ENCODE data around the gene AP1G2. TPM values are rescaled to one million over a fixed set of nuclear protein-coding genes. Genes with fewer than 3 reads are reported as not detected.
A peak's percentile ranks its signal among the peaks of the same experiment; 100 is the strongest.

AP1G2 gene
- total and polyA plus RNA-seq, 2 of the 13 experiments (the other 11 are each of a cell fraction or from before 2014, with no cell fraction given), result 96.9 to 611 TPM

GRCh38 chr14:23556700-23557440 lies 10.7 kb downstream of the AP1G2 start (continued):
- TF ChIP-seq, protein P1, sequence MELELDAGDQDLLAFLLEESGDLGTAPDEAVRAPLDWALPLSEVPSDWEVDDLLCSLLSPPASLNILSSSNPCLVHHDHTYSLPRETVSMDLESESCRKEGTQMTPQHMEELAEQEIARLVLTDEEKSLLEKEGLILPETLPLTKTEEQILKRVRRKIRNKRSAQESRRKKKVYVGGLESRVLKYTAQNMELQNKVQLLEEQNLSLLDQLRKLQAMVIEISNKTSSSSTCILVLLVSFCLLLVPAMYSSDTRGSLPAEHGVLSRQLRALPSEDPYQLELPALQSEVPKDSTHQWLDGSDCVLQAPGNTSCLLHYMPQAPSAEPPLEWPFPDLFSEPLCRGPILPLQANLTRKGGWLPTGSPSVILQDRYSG (CRISPR knock-in tag; IDR thresholded peaks at IDR 0.05), result 0 out of 2 replicates have a peak, but pooled peaks have one; percentile 19
- TF ChIP-seq ZNF136 (CRISPR knock-in tag; IDR thresholded peaks at IDR 0.05; ENCODE audit: low read depth), result peak; percentile 73; the same call in 1 of the 2 replicates
- TF ChIP-seq, protein P2, sequence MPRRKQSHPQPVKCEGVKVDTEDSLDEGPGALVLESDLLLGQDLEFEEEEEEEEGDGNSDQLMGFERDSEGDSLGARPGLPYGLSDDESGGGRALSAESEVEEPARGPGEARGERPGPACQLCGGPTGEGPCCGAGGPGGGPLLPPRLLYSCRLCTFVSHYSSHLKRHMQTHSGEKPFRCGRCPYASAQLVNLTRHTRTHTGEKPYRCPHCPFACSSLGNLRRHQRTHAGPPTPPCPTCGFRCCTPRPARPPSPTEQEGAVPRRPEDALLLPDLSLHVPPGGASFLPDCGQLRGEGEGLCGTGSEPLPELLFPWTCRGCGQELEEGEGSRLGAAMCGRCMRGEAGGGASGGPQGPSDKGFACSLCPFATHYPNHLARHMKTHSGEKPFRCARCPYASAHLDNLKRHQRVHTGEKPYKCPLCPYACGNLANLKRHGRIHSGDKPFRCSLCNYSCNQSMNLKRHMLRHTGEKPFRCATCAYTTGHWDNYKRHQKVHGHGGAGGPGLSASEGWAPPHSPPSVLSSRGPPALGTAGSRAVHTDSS (CRISPR knock-in tag; conservative IDR thresholded peaks at IDR 0.05), result 0 out of 2 replicates have a peak, but pooled peaks have one; percentile 6
- TF ChIP-seq MTF2 (CRISPR knock-in tag; IDR thresholded peaks at IDR 0.05; ENCODE audit: borderline replicate concordance), result no peak
- TF ChIP-seq CEBPB (IDR thresholded peaks at IDR 0.05; ENCODE audit: borderline replicate concordance, low read depth, low read length), result no peak
- TF ChIP-seq POLR2G (IDR thresholded peaks at IDR 0.05; ENCODE audit: low read depth, low read length), result 0 out of 2 replicates have a peak, but pooled peaks have one; percentile 25
- TF ChIP-seq, protein P3, sequence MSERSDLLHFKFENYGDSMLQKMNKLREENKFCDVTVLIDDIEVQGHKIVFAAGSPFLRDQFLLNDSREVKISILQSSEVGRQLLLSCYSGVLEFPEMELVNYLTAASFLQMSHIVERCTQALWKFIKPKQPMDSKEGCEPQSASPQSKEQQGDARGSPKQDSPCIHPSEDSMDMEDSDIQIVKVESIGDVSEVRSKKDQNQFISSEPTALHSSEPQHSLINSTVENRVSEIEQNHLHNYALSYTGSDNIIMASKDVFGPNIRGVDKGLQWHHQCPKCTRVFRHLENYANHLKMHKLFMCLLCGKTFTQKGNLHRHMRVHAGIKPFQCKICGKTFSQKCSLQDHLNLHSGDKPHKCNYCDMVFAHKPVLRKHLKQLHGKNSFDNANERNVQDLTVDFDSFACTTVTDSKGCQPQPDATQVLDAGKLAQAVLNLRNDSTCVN (CRISPR knock-in tag; IDR thresholded peaks at IDR 0.05; ENCODE audit: borderline replicate concordance), result 0 out of 2 replicates have a peak, but pooled peaks have one; percentile 49
- 0 out of 2 replicates have a peak, but pooled peaks have one; percentile 7 for TF ChIP-seq NR1H2 (CRISPR knock-in tag; IDR thresholded peaks at IDR 0.05; ENCODE audit: borderline replicate concordance, low read depth)
- TF ChIP-seq ZNF343 (CRISPR knock-in tag; IDR thresholded peaks at IDR 0.05), result no peak
- TF ChIP-seq ZNF883 (CRISPR knock-in tag; IDR thresholded peaks at IDR 0.05; ENCODE audit: not compliant biosample characterization), result peak; percentile 3
- 0 out of 2 replicates have a peak, but pooled peaks have one; percentile 18 for TF ChIP-seq ETV5 (CRISPR knock-in tag; IDR thresholded peaks at IDR 0.05; ENCODE audit: borderline replicate concordance)
- TF ChIP-seq, protein P4, sequence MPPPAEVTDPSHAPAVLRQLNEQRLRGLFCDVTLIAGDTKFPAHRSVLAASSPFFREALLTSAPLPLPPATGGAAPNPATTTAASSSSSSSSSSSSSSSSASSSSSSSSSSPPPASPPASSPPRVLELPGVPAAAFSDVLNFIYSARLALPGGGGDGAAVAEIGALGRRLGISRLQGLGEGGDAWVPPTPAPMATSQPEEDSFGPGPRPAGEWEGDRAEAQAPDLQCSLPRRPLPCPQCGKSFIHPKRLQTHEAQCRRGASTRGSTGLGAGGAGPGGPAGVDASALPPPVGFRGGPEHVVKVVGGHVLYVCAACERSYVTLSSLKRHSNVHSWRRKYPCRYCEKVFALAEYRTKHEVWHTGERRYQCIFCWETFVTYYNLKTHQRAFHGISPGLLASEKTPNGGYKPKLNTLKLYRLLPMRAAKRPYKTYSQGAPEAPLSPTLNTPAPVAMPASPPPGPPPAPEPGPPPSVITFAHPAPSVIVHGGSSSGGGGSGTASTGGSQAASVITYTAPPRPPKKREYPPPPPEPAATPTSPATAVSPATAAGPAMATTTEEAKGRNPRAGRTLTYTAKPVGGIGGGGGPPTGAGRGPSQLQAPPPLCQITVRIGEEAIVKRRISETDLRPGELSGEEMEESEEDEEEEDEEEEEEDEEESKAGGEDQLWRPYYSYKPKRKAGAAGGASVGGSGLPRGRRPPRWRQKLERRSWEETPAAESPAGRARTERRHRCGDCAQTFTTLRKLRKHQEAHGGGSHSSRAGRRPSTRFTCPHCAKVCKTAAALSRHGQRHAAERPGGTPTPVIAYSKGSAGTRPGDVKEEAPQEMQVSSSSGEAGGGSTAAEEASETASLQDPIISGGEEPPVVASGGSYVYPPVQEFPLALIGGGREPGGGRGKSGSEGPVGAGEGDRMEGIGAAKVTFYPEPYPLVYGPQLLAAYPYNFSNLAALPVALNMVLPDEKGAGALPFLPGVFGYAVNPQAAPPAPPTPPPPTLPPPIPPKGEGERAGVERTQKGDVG (CRISPR knock-in tag; IDR thresholded peaks at IDR 0.05; ENCODE audit: borderline replicate concordance), result peak; percentile 7; the same call in 1 of the 2 replicates
- TF ChIP-seq ZFP37 (CRISPR knock-in tag; IDR thresholded peaks at IDR 0.05; ENCODE audit: borderline replicate concordance), result peak; percentile 31; the same call in 1 of the 2 replicates
- no peak for TF ChIP-seq HOXA3 (CRISPR knock-in tag; IDR thresholded peaks at IDR 0.05)
- no peak for TF ChIP-seq SNRNP70 (IDR thresholded peaks at IDR 0.05; ENCODE audit: low read depth, low read length)
- peak; percentile 22; the same call in 1 of the 2 replicates for TF ChIP-seq ZNF451 (CRISPR knock-in tag; IDR thresholded peaks at IDR 0.05)
- peak; percentile 48; the same call in 1 of the 2 replicates for TF ChIP-seq CBX5 (CRISPR knock-in tag; IDR thresholded peaks at IDR 0.05; ENCODE audit: borderline replicate concordance)
- TF ChIP-seq STAG1 (CRISPR knock-in tag; IDR thresholded peaks at IDR 0.05), result no peak
- TF ChIP-seq ZNF253 (CRISPR knock-in tag; IDR thresholded peaks at IDR 0.05; ENCODE audit: borderline replicate concordance), result no peak
- peak; percentile 83; the same call in 1 of the 2 replicates for TF ChIP-seq EED (CRISPR knock-in tag; IDR thresholded peaks at IDR 0.05)
- TF ChIP-seq RAD51 (IDR thresholded peaks at IDR 0.05; ENCODE audit: borderline replicate concordance), result no peak
